Osteoblast (primary cell): ENCODE measurements around the gene PPP2R5D. TPM values are rescaled to one million over a fixed set of nuclear protein-coding genes. Genes with fewer than 3 reads are reported as not detected.

Source experiments
- DNase-seq: peaks from one replicate; pipeline ENCODE4 v3.0.0; 2011; ENCODE audit warnings: low spot score, mixed read lengths; ENCODE audit not compliant: insufficient read length; ENCODE audit errors: missing footprints
- H2AFZ ChIP-seq: 2 replicates; pipeline ENCODE4 v1.6.0; 2011; ENCODE audit warnings: mild to moderate bottlenecking, low read length
- H3K27ac ChIP-seq: 2 replicates; pipeline ENCODE4 v1.5.1; 2011; ENCODE audit warnings: mild to moderate bottlenecking, low read depth, low read length, moderate library complexity
- H3K27me3 ChIP-seq: 2 replicates; pipeline ENCODE4 v1.6.0; 2012; ENCODE audit warnings: mild to moderate bottlenecking, control low read depth, inconsistent platforms, low read length, moderate library complexity; ENCODE audit not compliant: insufficient read depth
- H3K36me3 ChIP-seq: 2 replicates; pipeline ENCODE4 v1.5.1; 2011; ENCODE audit warnings: mild to moderate bottlenecking, low read length, control low read depth, moderate library complexity; ENCODE audit not compliant: insufficient read depth
- H3K4me1 ChIP-seq: 2 replicates; pipeline ENCODE4 v1.5.1; 2011; ENCODE audit warnings: mild to moderate bottlenecking, low read length, control low read depth, moderate library complexity; ENCODE audit not compliant: insufficient read depth
- H3K4me2 ChIP-seq: 2 replicates; pipeline ENCODE4 v1.6.0; 2011; ENCODE audit warnings: mild to moderate bottlenecking, low read length; ENCODE audit not compliant: insufficient read depth
- H3K4me3 ChIP-seq: fragments of 200-600 bp; sonication (generic); 3 replicates; pipeline ENCODE4 v1.5.1; 2012; ENCODE audit warnings: mild to moderate bottlenecking, low read length, inconsistent platforms; ENCODE audit not compliant: insufficient read depth
- H3K79me2 ChIP-seq: 2 replicates; pipeline ENCODE4 v1.6.0; 2012; ENCODE audit warnings: mild to moderate bottlenecking, low read length, control low read depth, inconsistent platforms; ENCODE audit not compliant: insufficient read depth
- H3K9me3 ChIP-seq: 2 replicates; pipeline ENCODE4 v1.5.1; 2011; ENCODE audit warnings: low read depth, low read length, control low read depth
- H4K20me1 ChIP-seq: 2 replicates; pipeline ENCODE4 v1.6.0; 2012; ENCODE audit warnings: mild to moderate bottlenecking, low read length, control low read depth; ENCODE audit not compliant: insufficient read depth
- CTCF ChIP-seq: IDR thresholded peaks from 2 replicates; pipeline ENCODE4 v1.5.1; 2011; ENCODE audit warnings: mild to moderate bottlenecking, low read depth, low read length, moderate library complexity; ENCODE audit errors: extremely low read depth
- total RNA-seq: library from RNA; depleted of rRNA; stranded (reverse); fragments of >200 nt; gene quantifications from 2 replicates; pipeline ENCODE4 v1.2.3, GENCODE V29; 2012

The PPP2R5D gene
- total RNA-seq, 1 donor: 30.8 TPM

DNA sequence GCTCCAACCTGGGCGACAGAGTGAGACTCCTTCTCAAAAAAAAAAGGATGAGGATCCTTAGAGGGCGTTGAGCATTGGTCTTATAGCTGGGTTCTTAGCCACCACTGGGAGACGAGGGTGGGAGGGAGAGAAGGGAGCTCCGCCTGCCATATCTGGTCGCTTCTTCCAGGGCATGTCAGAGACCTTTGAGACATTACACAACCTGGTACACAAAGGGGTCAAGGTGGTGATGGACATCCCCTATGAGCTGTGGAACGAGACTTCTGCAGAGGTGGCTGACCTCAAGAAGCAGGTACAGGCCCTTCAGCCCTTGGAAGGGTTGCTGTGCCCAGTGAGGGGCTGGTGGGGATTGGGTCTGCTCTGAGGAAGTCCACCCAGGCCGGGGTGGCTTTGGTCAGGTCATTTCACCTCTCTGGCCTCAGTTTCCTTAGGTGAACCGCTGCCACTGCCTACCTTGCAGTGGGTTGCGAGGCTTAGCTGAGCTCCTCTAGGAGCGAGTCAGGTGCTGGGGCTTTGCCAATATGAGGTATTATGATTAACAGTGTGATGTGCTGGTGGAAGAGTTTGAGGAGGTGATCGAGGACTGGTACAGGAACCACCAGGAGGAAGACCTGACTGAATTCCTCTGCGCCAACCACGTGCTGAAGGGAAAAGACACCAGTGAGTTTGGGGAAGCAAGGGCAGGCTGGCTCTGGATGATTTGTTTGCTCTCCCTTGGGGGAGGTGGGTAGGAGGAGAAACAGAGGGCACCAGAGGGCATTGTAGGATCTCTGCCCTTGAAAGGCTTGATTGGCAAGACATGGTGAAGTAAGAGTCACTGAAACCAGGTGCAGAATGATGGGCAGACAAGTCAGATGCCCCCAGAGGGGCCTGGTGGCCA, 46.6 kb upstream of the PPP2R5D start:
- no peaks in the 10 kb centered on the region for H3K9me3 ChIP-seq
- no peaks in the 10 kb centered on the region for H3K27me3 ChIP-seq
- H3K79me2 ChIP-seq: peaks cover 22% of the 10 kb centered on the region
- no peak overlapping the region for H3K4me3 ChIP-seq
- no peaks in the 10 kb centered on the region for H3K4me1 ChIP-seq
- no peak overlapping the region for H3K27ac ChIP-seq
- no peak overlapping the region for H3K4me2 ChIP-seq
- DNase-seq: peak; percentile 29
- H2AFZ ChIP-seq: no peak overlapping the region
- TF ChIP-seq CTCF: no peak
- peaks cover 3% of the 10 kb centered on the region for H4K20me1 ChIP-seq
- peaks cover 25% of the 10 kb centered on the region for H3K36me3 ChIP-seq

DNA sequence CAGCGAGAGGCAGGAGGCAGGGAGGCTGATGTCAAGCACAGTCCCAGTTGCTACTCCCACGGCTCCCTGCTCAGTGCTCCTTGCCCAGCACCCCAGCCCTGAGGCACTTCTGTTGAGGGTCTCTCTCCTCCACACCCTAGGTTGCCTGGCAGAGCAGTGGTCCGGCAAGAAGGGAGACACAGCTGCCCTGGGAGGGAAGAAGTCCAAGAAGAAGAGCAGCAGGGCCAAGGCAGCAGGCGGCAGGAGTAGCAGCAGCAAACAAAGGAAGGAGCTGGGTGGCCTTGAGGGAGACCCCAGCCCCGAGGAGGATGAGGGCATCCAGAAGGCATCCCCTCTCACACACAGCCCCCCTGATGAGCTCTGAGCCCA, 46.0 kb upstream of the PPP2R5D start:
- Histone ChIP-seq H3K4me2 (no peak overlapping the region), H3K36me3 (peaks cover 26% of the 10 kb centered on the region), H3K27ac (no peak overlapping the region), H2AFZ (no peak overlapping the region), H3K4me3 (no peak overlapping the region), H3K27me3 (no peaks in the 10 kb centered on the region), H4K20me1 (peaks cover 3% of the 10 kb centered on the region), H3K9me3 (no peaks in the 10 kb centered on the region), H3K79me2 (peaks cover 16% of the 10 kb centered on the region), H3K4me1 (no peaks in the 10 kb centered on the region)
- DNase-seq: peak; percentile 43
- no peak for TF ChIP-seq CTCF

DNA sequence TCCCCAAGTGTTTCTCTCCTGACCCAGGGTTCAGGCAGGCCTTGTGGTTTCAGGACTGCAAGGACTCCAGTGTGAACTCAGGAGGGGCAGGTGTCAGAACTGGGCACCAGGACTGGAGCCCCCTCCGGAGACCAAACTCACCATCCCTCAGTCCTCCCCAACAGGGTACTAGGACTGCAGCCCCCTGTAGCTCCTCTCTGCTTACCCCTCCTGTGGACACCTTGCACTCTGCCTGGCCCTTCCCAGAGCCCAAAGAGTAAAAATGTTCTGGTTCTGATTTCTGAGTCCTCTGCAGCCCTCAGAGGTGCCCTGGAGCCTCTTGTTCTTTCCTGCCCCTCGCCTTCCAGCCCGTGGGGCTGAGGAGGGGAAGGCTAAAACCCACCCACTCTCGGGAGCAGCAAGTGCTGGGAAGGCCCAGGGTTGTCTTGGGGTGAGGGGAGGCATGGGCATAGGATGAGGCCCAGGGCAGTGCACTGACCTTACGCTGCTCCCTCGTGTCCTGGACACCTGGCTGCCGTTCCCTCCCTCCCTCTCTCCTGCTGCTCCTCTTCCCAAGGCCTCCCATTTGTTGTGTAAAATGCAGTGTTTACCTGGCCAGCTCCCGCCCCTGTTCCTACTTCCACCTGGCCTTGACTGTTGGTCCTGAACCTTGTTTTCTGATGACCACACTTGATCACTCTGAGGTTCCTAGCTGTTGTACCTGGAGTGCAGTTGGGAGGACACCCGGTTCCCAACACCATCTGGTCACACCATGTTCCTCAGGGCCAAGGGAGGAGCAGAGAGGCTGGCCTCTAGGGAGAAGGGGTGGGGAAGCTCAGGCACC, 45.2 kb upstream of the PPP2R5D start:
- no peak for DNase-seq
- Histone ChIP-seq H3K79me2 (peaks cover 8% of the 10 kb centered on the region), H3K27ac (no peak overlapping the region), H2AFZ (no peak overlapping the region), H3K4me3 (no peak overlapping the region), H3K4me1 (no peaks in the 10 kb centered on the region), H3K36me3 (peaks cover 27% of the 10 kb centered on the region), H4K20me1 (peaks cover 3% of the 10 kb centered on the region), H3K9me3 (no peaks in the 10 kb centered on the region), H3K4me2 (no peak overlapping the region), H3K27me3 (no peaks in the 10 kb centered on the region)
- TF ChIP-seq CTCF: no peak

- Histone ChIP-seq H2AFZ (no peak overlapping the region), H3K4me3 (no peak overlapping the region), H3K4me2 (no peak overlapping the region), H3K36me3 (peaks cover 21% of the 10 kb centered on the region), H3K4me1 (no peaks in the 10 kb centered on the region), H3K27me3 (no peaks in the 10 kb centered on the region), H3K9me3 (no peaks in the 10 kb centered on the region), H3K79me2 (peaks cover 5% of the 10 kb centered on the region), H4K20me1 (peaks cover 3% of the 10 kb centered on the region), H3K27ac (no peak overlapping the region)
- peak; percentile 3 for DNase-seq
- no peak for TF ChIP-seq CTCF
Observed at GRCh38 chr6:42939810-42940167, 44.6 kb upstream of the PPP2R5D start.
